HCT116 (cell line): Measurements from ENCODE around the gene ADIRF.

Experiments
- CTCF ChIP-seq, 3 experiments: fragments of 200-600 bp in 1 of 3; sonication (generic) in 1 of 3; IDR thresholded peaks in 2 of 3; conservative IDR thresholded peaks in 1 of 3; 2 replicates each; pipeline ENCODE4 v1.5.1; 2012 to 2017; ENCODE audit warnings: low read depth in 2 of 3, low read length in 2 of 3, antibody characterized with exemption in 1 of 3, borderline replicate concordance in 1 of 3, control low read depth in 1 of 3, mild to moderate bottlenecking in 1 of 3, mixed read lengths in 1 of 3, mixed run types in 1 of 3, moderate library complexity in 1 of 3; ENCODE audit not compliant: insufficient read depth in 1 of 3
- JUND ChIP-seq: IDR thresholded peaks from 2 replicates; pipeline ENCODE4 v1.6.1; 2012
- SRF ChIP-seq: IDR thresholded peaks from 2 replicates; pipeline ENCODE4 v1.6.1; 2012; ENCODE audit warnings: low read depth
- ZNF274 ChIP-seq: fragments of 200-500 bp; sonication (Bioruptor generic); IDR thresholded peaks from 2 replicates; pipeline ENCODE4 v1.6.1; 2014; ENCODE audit warnings: mild to moderate bottlenecking, low read depth, low read length, inconsistent platforms

GRCh38 chr10:86971232-86971991, 3.1 kb downstream of the ADIRF start:
- TF ChIP-seq ZNF274, result no peak
- TF ChIP-seq SRF, result no peak
- no peak for TF ChIP-seq JUND
- TF ChIP-seq CTCF (IDR thresholded peaks at IDR 0.05 in 2 of 3, conservative IDR thresholded peaks at IDR 0.05 in 1 of 3; ENCODE audit: borderline replicate concordance in 1 of 3, insufficient read depth in 1 of 3, low read depth in 2 of 3, low read length in 2 of 3), result 0 out of 6 replicates have a peak, but pooled peaks of 1 of the 3 experiments have one; percentile 11
